SK-N-SH (cell line): ENCODE results near the gene GALNT12. TPM values are rescaled to one million over a fixed set of nuclear protein-coding genes. Genes with fewer than 3 reads are reported as not detected.

Source experiments
- CTCF ChIA-PET: fragments of 300-600, 350-600 bp; formaldehyde crosslinking; extraction: SDS; loops from one replicate; lab custom pipeline; 2021; lab: Yijun Ruan, JAX
- POLR2A ChIA-PET: fragments of 350-600 bp; sonication (Branson Sonifier 250); formaldehyde crosslinking; extraction: SDS; loops from one replicate; lab custom pipeline; 2020; ENCODE audit warnings: antibody characterized with exemption, inconsistent platforms; lab: Yijun Ruan, JAX
- DNase-seq: peaks from one replicate; pipeline ENCODE4 v3.0.0; 2012
- H2AFZ ChIP-seq: fragments of 200-600 bp; sonication (generic); 2 replicates; pipeline ENCODE4 v1.8.1; 2016; ENCODE audit warnings: antibody characterized with exemption, mild to moderate bottlenecking, low read depth
- H3F3A ChIP-seq: fragments of 200-600 bp; sonication (generic); replicated peaks from 2 replicates; pipeline ENCODE3; 2016; ENCODE audit warnings: antibody characterized with exemption, mild to moderate bottlenecking; ENCODE audit not compliant: insufficient read depth
- H3K27ac ChIP-seq, 2 experiments: fragments of 200-500 bp in 1 of 2; fragments of 200-600 bp in 1 of 2; sonication (Bioruptor generic) in 1 of 2; sonication (generic), shearing (Covaris generic) in 1 of 2; 2 replicates each; pipeline versions ENCODE4 v1.5.1 to v1.6.1; 2014 to 2016; ENCODE audit warnings: low read depth in 2 of 2, inconsistent platforms in 1 of 2, low read length in 1 of 2, mild to moderate bottlenecking in 1 of 2, mixed read lengths in 1 of 2
- H3K27me3 ChIP-seq: fragments of 200-600 bp; sonication (generic), shearing (Covaris generic); 2 replicates; pipeline ENCODE4 v1.6.1; 2016; ENCODE audit warnings: mixed run types; ENCODE audit not compliant: insufficient read depth
- H3K36me3 ChIP-seq, 2 experiments: fragments of 200-500 bp in 1 of 2; fragments of 200-600 bp in 1 of 2; sonication (Bioruptor generic) in 1 of 2; sonication (generic) in 1 of 2; replicated peaks in 1 of 2; 2 replicates each; pipeline versions ENCODE3 to v1.5.1; 2014 to 2016; ENCODE audit warnings: low read length in 1 of 2, mild to moderate bottlenecking in 1 of 2; ENCODE audit not compliant: insufficient read depth in 2 of 2, control insufficient read depth in 1 of 2
- H3K4me1 ChIP-seq, 2 experiments: fragments of 200-500 bp in 1 of 2; fragments of 200-600 bp in 1 of 2; sonication (Bioruptor generic) in 1 of 2; sonication (generic), shearing (Covaris generic) in 1 of 2; 2 replicates each; pipeline versions ENCODE4 v1.5.1 to v1.6.1; 2014 to 2016; ENCODE audit warnings: low read depth in 1 of 2, low read length in 1 of 2, mixed run types in 1 of 2; ENCODE audit not compliant: insufficient read depth in 2 of 2, control insufficient read depth in 1 of 2
- H3K4me2 ChIP-seq: fragments of 200-600 bp; sonication (generic), shearing (Covaris generic); 2 replicates; pipeline ENCODE4 v1.6.1; 2017; ENCODE audit warnings: mixed run types
- H3K4me3 ChIP-seq, 2 experiments: fragments of 200-500 bp in 1 of 2; fragments of 200-600 bp in 1 of 2; sonication (Bioruptor generic) in 1 of 2; sonication (generic), shearing (Covaris generic) in 1 of 2; 2 replicates each; pipeline versions ENCODE4 v1.5.1 to v1.8.1; 2014 to 2016; ENCODE audit warnings: low read depth in 2 of 2, inconsistent platforms in 1 of 2, low read length in 1 of 2, mild to moderate bottlenecking in 1 of 2, mixed read lengths in 1 of 2, moderate library complexity in 1 of 2
- H3K79me2 ChIP-seq: fragments of 200-600 bp; sonication (generic); 2 replicates; pipeline ENCODE4 v1.8.1; 2017; ENCODE audit warnings: mild to moderate bottlenecking; ENCODE audit not compliant: insufficient read depth
- H3K9ac ChIP-seq: fragments of 200-600 bp; sonication (generic); 2 replicates; pipeline ENCODE4 v1.6.1; 2017; ENCODE audit warnings: mixed run types
- H3K9me2 ChIP-seq: fragments of 200-600 bp; sonication (generic); 2 replicates; pipeline ENCODE4 v1.6.1; 2017; ENCODE audit warnings: mixed run types
- H3K9me3 ChIP-seq: fragments of 200-600 bp; sonication (generic); 2 replicates; pipeline ENCODE4 v1.6.1; 2017; ENCODE audit warnings: mixed run types, mild to moderate bottlenecking, moderate library complexity
- H4K20me1 ChIP-seq: fragments of 200-600 bp; sonication (generic); 2 replicates; pipeline ENCODE4 v1.6.1; 2017; ENCODE audit warnings: mild to moderate bottlenecking, mixed run types; ENCODE audit not compliant: insufficient read depth
- EP300 ChIP-seq, 2 experiments: IDR thresholded peaks; 2 replicates each; pipeline versions ENCODE4 v1.4.0 to v1.6.1; 2012; ENCODE audit warnings: borderline replicate concordance in 1 of 2, low read depth in 1 of 2, low read length in 1 of 2
- EZH2phosphoT487 ChIP-seq: fragments of 200-600 bp; sonication (generic); IDR thresholded peaks from 2 replicates; pipeline ENCODE4 v1.6.1; 2017; ENCODE audit warnings: low read depth, mixed run types, mild to moderate bottlenecking, antibody characterized with exemption, moderate library complexity, borderline replicate concordance
- FOXJ3 ChIP-seq: sonication (generic); formaldehyde crosslinking; IDR thresholded peaks from 2 replicates; pipeline ENCODE4 v1.5.1; 2020; ENCODE audit warnings: mild to moderate bottlenecking, missing genetic modification reagents
- FOXM1 ChIP-seq: IDR thresholded peaks from 2 replicates; pipeline ENCODE4 v1.4.0; 2012; ENCODE audit warnings: low read depth, mild to moderate bottlenecking
- GATA2 ChIP-seq: sonication (generic); formaldehyde crosslinking; IDR thresholded peaks from 2 replicates; pipeline ENCODE4 v1.5.0; 2020; ENCODE audit warnings: mild to moderate bottlenecking, missing genetic modification reagents
- IRF3 ChIP-seq: fragments of 150-350 bp; IDR thresholded peaks from 2 replicates; pipeline ENCODE4 v1.6.1; 2016; ENCODE audit warnings: mild to moderate bottlenecking, low read depth, low read length
- MAX ChIP-seq: IDR thresholded peaks from 2 replicates; pipeline ENCODE4 v1.4.0; 2012; ENCODE audit warnings: low read depth
- MEF2A ChIP-seq: IDR thresholded peaks from 2 replicates; pipeline ENCODE4 v1.4.0; 2012; ENCODE audit warnings: low read depth, borderline replicate concordance
- POLR2AphosphoS5 ChIP-seq: IDR thresholded peaks from 2 replicates; pipeline ENCODE4 v1.6.1; 2012; ENCODE audit warnings: low read depth, low read length
- RAD21 ChIP-seq: IDR thresholded peaks from 2 replicates; pipeline ENCODE4 v1.6.1; 2012; ENCODE audit warnings: mild to moderate bottlenecking, low read length
- RXRA ChIP-seq: IDR thresholded peaks from 2 replicates; pipeline ENCODE4 v1.4.0; 2012; ENCODE audit warnings: low read depth, mild to moderate bottlenecking, borderline replicate concordance
- SMC3 ChIP-seq: IDR thresholded peaks from 2 replicates; pipeline ENCODE4 v1.6.1; 2012; ENCODE audit warnings: low read depth, low read length, improper control_type of control experiment
- YY1 ChIP-seq: IDR thresholded peaks from 2 replicates; pipeline ENCODE4 v1.4.0; 2012; ENCODE audit warnings: low read depth, mild to moderate bottlenecking
- WGBS: methylation state at CpG from one replicate; pipeline ENCODE4 v1.1.6; 2017; ENCODE audit warnings: low lambda C conversion rate; 5-methylcytosine and 5-hydroxymethylcytosine counted together
- polyA plus RNA-seq, 3 experiments: library from polyadenylated mRNA; depleted of rRNA; stranded (reverse); fragments of >200 nt; gene quantifications; 2 replicates each; pipeline ENCODE4 v1.2.3, GENCODE V29; 2012
- TF ChIP-seq, protein P1 (sequence below): IDR thresholded peaks from 2 replicates; pipeline ENCODE4 v1.4.0; 2012; ENCODE audit warnings: low read depth, borderline replicate concordance

Gene GALNT12
- polyA plus RNA-seq, 1 of the 3 experiments (the other 2 are of a cell fraction): 7.4 TPM

DNA sequence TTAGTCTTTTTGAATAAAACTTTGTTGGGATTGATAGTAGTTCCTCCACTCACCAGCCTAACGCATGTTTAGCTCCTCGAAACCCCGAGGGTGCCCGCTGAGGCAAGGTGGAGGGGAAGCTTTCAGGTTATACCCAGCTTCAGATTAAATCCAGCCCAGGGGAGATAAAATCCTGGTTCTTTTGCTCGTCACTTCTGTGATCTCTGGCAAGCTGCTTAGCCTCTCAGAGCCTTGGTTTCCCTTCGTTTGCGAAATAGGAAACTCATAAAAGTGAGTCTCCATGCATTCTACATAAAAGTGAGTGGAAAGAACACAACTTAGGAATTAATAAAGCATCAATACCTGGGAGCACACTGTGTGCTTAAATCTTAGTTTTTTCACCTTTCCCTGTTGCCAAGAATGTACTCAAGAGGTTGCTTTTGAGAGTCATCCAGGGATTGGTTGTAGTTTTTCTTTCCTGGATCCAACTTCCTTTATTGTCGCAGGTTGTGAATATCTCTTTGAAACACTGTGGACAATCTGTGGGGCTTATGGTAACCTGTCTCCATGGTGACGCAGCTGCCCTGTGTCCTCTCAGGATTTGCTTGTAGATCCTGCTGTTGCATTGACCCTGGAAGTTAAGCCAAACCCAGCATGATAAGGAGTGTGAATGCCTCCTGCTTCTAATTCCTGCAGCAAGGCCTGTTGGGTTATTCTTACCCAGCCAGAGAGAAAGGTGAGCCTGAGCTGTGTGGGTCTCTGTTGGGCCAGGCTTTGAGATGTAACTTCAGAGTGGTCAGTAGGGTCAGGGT lies 2.0 kb downstream of the GALNT12 start:
- Histone ChIP-seq H3K27ac (no peak overlapping the region), H3K4me2 (no peak overlapping the region), H3K4me3 (no peak overlapping the region), H3K9me2 (no peaks in the 10 kb centered on the region), H3K9ac (no peak overlapping the region), H2AFZ (no peak overlapping the region), H3K9me3 (no peaks in the 10 kb centered on the region), H3K36me3 (no peaks in the 10 kb centered on the region), H3F3A (peaks cover 7% of the 10 kb centered on the region), H3K79me2 (no peaks in the 10 kb centered on the region), H3K4me1 (peaks cover 0 to 19% of the 10 kb centered on the region in 2 experiments; a peak in 1 of 4 replicates), H4K20me1 (no peaks in the 10 kb centered on the region), H3K27me3 (0 out of 2 replicates have a peak, but pooled peaks cover 13% of the 10 kb centered on the region)
- POLR2A ChIA-PET: no interaction called here
- WGBS: 89% methylated on average over 9 of the region's 9 CpGs
- CTCF ChIA-PET: interaction anchor here (1.5 to 2.8 kb wide), 2 partner anchors 38 to 189 kb away, joined by 3 to 10 read pairs; no protein-coding TSS in a partner anchor
- DNase-seq: no peak
- TF ChIP-seq EP300 (IDR thresholded peaks at IDR 0.05; ENCODE audit: borderline replicate concordance in 1 of 2, low read depth in 1 of 2, low read length in 1 of 2): no peak
- TF ChIP-seq RAD21: no peak
- TF ChIP-seq POLR2AphosphoS5: no peak
- TF ChIP-seq RXRA: no peak
- no peak for TF ChIP-seq SMC3
- no peak for TF ChIP-seq GATA2 (CRISPR knock-in tag)
- no peak for TF ChIP-seq FOXM1
- TF ChIP-seq YY1: no peak
- TF ChIP-seq, protein P1, sequence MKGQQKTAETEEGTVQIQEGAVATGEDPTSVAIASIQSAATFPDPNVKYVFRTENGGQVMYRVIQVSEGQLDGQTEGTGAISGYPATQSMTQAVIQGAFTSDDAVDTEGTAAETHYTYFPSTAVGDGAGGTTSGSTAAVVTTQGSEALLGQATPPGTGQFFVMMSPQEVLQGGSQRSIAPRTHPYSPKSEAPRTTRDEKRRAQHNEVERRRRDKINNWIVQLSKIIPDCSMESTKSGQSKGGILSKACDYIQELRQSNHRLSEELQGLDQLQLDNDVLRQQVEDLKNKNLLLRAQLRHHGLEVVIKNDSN: no peak
- TF ChIP-seq IRF3: no peak
- no peak for TF ChIP-seq EZH2phosphoT487
- TF ChIP-seq MAX: no peak
- TF ChIP-seq MEF2A: no peak
- no peak for TF ChIP-seq FOXJ3 (CRISPR knock-in tag)
